ENCODE measurements around the gene IFIT1.
"Not testable (repeated sequence)": the region's sequence is repeated elsewhere in the genome, so short reads cannot be mapped to it uniquely, and the experiment has no call there.

Gene IFIT1

GRCh38 chr10:89438525-89438924 is 46.1 kb downstream of the IFIT1 start:
- H3K36me3 Mint-ChIP-seq (ENCODE audit: low read depth) = no peaks in the 10 kb centered on the region
- peaks cover 2% of the 10 kb centered on the region for H3K9me3 Mint-ChIP-seq
- no peaks in the 10 kb centered on the region for H3K4me1 Mint-ChIP-seq
- H3K27me3 Mint-ChIP-seq (ENCODE audit: low read depth) = peaks cover 4% of the 10 kb centered on the region
- H3K4me3 Mint-ChIP-seq = no peak overlapping the region
- no peak for TF ChIP-seq CTCF (IDR thresholded peaks at IDR 0.05; ENCODE audit: unreplicated experiment in 3 of 3)
- no peak overlapping the region for H3K27ac Mint-ChIP-seq

GRCh38 chr10:89440226-89441009 is 48.0 kb downstream of the IFIT1 start:
- H3K9me3 Mint-ChIP-seq = peaks cover 6% of the 10 kb centered on the region
- H3K4me3 Mint-ChIP-seq = no peak overlapping the region
- peaks cover 4% of the 10 kb centered on the region for H3K27me3 Mint-ChIP-seq (ENCODE audit: low read depth)
- H3K4me1 Mint-ChIP-seq = no peaks in the 10 kb centered on the region
- no peak for TF ChIP-seq CTCF (IDR thresholded peaks at IDR 0.05; ENCODE audit: unreplicated experiment in 3 of 3)
- H3K36me3 Mint-ChIP-seq (ENCODE audit: low read depth) = no peaks in the 10 kb centered on the region
- no peak overlapping the region for H3K27ac Mint-ChIP-seq

GRCh38 chr10:89442289-89442688 is 49.9 kb downstream of the IFIT1 start:
- no peak for TF ChIP-seq CTCF (IDR thresholded peaks at IDR 0.05; ENCODE audit: unreplicated experiment in 3 of 3)
- H3K4me1 Mint-ChIP-seq = no peaks in the 10 kb centered on the region
- H3K9me3 Mint-ChIP-seq = peaks cover 18% of the 10 kb centered on the region
- no peak overlapping the region for H3K27ac Mint-ChIP-seq
- peaks cover 4% of the 10 kb centered on the region for H3K27me3 Mint-ChIP-seq (ENCODE audit: low read depth)
- peaks cover 6% of the 10 kb centered on the region for H3K36me3 Mint-ChIP-seq (ENCODE audit: low read depth)
- H3K4me3 Mint-ChIP-seq = no peak overlapping the region

GRCh38 chr10:89444819-89445218 is 52.4 kb downstream of the IFIT1 start:
- H3K4me3 Mint-ChIP-seq; H3K36me3 Mint-ChIP-seq (ENCODE audit: low read depth); H3K27me3 Mint-ChIP-seq (ENCODE audit: low read depth); H3K27ac Mint-ChIP-seq; H3K4me1 Mint-ChIP-seq: not testable (repeated sequence)
- H3K9me3 Mint-ChIP-seq = peaks cover 24% of the 10 kb centered on the region

GRCh38 chr10:89450901-89451300 is 58.5 kb downstream of the IFIT1 start:
- no peaks in the 10 kb centered on the region for H3K4me1 Mint-ChIP-seq
- H3K27me3 Mint-ChIP-seq (ENCODE audit: low read depth) = no peaks in the 10 kb centered on the region
- peaks cover 14% of the 10 kb centered on the region for H3K9me3 Mint-ChIP-seq
- peaks cover 2% of the 10 kb centered on the region for H3K36me3 Mint-ChIP-seq (ENCODE audit: low read depth)
- no peak overlapping the region for H3K27ac Mint-ChIP-seq
- H3K4me3 Mint-ChIP-seq = no peak overlapping the region
- TF ChIP-seq CTCF (IDR thresholded peaks at IDR 0.05; ENCODE audit: unreplicated experiment in 3 of 3) = no peak

GRCh38 chr10:89452193-89452592 is 59.8 kb downstream of the IFIT1 start:
- H3K27ac Mint-ChIP-seq = no peak overlapping the region

More at GRCh38 chr10:89452193-89452592, 59.8 kb downstream of the IFIT1 start:
- no peaks in the 10 kb centered on the region for H3K27me3 Mint-ChIP-seq (ENCODE audit: low read depth)
- no peak for TF ChIP-seq CTCF (IDR thresholded peaks at IDR 0.05; ENCODE audit: unreplicated experiment in 3 of 3)
- H3K4me1 Mint-ChIP-seq = no peaks in the 10 kb centered on the region
- H3K9me3 Mint-ChIP-seq = peaks cover 7% of the 10 kb centered on the region
- H3K4me3 Mint-ChIP-seq = no peak overlapping the region
- no peaks in the 10 kb centered on the region for H3K36me3 Mint-ChIP-seq (ENCODE audit: low read depth)

Measured in nephron (organoid).